GM18867 (cell line): ENCODE data around the gene TMX2.

Source experiments
- ATAC-seq: cut with Tn5 transposase; IDR thresholded peaks from one replicate; pipeline ENCODE4 v1.9.1; 2021; ENCODE audit warnings: mild to moderate bottlenecking, moderate library complexity; ENCODE audit not compliant: unreplicated experiment

The TMX2 gene

DNA sequence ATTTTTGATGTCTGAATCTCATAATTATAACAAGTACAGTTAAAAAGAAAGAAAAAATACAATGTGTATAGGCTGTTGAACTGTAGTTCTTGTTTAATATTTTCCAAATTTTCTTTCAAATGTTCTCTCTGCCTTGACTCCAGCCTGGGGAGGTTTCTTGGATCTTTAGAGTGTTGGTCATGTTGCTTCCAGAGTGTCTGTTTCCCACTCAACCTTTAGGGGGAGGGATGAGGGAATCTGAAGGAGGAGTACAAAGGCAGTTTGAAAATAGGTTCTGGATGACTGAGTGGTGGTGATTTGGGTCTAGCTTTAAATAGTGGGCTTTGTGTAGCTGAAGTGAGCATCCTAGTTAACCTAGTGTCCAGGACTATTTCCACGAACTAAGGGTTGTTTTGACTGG lies 51.2 kb downstream of the TMX2 start:
- no peak for ATAC-seq

DNA sequence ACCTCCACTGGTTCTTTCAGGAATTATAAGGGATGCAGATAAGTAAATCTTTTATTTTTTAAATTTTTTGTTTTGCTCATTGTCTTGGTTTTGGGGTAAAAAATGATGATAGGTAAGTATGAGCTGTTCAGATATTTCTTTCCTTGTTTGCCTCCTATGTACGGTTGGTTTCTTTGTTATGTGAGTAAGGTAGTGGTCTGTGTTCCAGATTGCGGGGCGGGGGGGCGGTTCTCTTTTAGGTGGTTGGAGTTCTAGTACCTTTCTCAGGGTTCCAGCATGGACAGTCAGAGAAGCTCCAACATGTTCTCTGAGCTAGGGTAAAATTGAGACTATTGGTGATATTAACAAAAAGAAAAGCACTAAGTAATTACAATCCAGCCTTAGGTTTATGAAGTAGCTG lies 51.6 kb downstream of the TMX2 start:
- no peak for ATAC-seq

DNA sequence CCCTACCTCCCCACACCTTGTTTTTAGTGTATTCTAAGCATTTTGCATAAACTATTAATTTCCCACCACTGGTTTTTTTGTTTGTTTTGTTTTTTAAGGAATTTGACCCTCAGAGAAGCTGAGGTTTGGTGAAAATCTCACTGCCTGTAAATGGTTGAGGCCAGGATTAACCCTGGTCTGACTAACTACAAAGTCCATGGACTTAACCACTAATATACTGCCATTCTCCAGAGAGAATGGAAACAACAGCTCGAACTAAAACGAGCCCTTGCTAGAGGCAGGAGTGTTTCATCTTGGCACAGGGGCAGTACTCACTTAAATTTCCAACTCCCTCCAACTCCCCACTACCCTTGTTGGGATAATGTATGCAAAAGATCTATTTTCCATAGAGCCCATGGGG lies 52.2 kb downstream of the TMX2 start:
- no peak for ATAC-seq

DNA sequence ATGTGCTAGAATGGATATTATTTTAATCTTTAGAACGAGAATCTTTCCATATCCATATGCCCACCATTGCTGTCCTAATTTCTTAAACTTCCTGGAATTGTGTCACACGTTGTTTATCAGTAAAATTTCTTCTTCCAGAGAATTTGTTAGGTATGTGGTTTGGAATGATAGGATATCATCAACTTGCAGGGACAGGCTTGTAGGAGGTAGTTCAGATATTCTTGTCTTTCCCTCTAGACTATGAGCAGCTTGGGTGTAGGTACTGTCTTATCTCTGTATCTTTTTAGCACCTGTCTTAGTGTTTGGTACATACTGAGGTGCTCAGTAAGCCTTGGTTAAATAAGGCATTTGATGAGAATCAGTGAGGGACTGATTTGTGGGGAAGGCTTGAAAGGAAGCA lies 52.6 kb downstream of the TMX2 start:
- ATAC-seq = no peak

DNA sequence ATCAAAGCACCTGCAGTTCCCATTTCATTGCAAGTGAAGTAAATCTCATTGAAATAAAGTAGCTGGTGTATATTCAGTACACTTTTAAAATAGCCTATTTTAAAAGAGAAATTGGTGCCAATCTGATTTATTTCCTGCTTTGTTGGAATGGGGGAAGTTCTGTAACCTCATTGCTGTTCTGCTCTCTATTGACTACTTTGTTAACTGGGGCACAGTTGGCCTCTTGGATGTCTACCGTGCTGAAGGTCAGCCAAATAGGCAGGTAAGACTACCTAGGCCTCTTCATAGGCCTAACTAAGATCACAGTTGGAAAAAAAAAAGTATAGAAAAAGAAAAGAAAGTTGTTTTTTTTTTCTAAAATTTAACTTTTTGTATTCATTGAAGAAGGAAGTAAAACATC lies 58.4 kb downstream of the TMX2 start:
- ATAC-seq = no peak

DNA sequence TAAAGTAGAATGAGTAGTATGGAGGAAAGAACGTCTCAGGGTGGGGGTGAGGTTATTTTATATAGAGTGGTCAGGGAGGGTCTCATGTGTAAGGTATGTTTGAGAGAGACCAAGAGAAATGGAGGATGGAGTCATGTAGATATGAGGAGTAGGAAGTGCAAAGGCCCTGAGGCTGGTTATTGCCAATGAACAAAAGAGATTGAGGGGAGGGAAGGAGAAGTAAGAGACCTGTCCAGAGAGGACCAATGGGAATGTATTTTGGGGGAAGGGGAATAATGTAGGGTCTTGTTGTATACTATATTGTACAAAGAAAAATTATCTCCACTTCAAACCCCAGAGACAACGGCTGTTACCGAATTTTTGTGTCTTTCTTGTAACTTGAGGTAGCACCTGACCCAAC lies 59.0 kb downstream of the TMX2 start:
- no peak for ATAC-seq

DNA sequence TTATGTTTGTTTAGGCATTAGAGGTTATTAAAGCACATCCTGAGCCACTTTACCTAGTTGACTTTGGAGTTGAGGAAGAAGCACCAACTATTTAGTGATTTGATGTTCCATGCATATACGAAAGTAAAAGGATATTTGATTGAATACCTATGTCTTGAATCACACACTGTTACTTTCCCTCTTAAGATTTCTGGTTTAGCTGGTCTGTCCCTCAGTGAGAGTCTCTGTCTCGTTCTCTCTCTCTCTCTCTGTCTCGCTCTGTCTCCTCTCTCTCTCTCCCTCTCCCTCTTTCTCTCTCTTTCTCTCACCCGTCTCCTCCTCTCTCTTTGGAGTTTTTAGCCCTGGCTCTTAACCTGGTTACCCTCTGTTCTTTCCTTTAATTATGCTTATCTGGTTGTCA lies 60.2 kb downstream of the TMX2 start:
- ATAC-seq = no peak

DNA sequence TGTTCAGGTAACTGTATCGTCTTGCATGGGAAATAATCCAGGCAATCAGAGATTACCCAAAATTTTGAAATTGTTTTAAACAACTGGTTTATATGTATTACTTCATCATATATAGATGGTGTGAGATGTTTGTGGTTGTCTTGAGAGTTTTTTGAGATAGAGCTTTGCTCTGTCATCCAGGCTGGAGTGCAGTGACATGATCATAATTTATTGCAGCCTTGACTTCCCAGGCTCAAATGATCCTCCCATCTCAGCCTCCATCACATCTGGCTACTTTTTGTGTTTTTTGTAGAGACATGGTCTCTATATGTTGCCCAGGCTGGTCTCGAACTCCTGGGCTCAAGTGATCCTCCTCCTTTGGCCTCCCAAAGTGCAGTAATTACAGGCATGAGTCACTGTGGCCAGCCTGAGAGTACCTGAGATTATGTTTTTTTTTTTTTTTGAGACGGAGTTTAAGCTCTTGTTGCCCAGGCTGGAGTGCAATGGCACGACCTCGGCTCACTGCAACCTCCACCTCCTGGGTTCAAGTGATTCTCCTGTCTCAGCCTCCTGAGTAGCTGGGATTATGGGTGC lies 60.7 kb downstream of the TMX2 start:
- no peak for ATAC-seq

DNA sequence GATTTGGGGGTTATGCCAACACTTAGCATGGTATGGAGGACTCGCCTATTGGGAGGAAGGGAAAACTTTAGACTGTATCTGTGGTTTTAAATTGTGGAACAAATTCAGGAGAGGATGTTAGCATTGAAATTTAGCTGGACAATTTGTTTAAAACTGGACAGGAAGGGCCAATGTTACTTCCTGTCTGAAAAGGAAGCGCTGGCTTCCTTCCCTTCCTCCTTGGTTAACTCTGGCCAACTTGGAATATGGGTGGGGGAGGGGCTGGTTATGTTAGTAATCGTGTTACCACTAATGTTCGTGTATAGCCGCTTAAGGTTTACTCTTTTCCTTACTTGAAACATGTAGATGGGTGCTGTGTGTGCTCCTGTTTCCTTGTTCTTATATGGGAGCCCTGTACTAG lies 63.1 kb downstream of the TMX2 start:
- no peak for ATAC-seq

DNA sequence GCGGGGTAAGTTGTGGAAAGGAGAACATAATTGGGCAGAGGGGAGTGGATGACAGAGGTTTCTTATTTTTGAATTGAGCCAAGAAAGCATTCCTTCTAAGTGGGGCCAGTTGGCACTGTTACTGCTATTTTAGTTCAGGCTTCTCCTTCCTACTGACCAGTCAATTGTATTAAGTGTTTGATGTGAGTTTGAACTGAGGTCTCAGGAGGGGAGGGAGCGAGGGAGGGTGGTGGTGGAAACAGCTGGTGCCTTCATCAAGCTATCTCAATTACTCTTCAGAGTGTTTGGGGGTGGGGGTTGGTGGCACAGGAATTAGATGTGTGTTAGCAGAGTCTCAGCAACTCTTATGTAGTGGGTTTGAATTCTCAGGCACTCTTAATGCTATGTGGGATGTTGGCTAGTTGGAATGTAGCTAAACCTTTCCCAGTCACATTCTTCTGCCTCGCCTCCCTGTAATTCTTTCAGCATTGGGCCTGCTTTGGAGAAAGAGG lies 63.7 kb downstream of the TMX2 start:
- no peak for ATAC-seq

DNA sequence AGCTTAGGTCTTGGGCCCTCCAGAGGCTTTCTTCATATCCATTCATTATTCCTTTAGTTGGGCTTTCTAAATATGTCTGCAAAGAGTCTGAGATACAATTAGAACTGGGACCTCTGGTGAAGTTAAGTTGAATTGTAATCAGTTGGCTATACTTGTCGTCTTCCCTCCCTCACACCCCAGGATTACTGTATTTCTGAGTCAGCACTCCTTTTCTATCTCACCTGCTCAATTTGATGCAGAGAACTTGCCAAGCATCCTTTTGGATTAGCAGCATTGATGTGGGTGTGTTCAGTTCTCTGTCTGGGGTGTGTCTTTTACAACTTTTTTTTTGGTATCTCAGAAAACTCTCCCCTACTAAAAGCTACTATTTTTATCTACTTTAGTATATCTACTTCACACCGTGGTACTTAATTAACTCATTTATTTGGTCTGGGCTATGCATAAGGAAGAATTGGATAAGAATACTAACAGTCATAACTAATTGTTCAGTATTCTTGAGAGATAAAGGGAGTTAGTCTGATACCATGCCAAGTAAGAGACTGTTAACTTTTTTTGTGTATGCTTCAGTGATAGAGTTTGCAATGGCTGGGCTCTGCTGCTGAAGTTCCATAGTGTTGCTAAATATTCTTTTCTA lies 64.3 kb downstream of the TMX2 start:
- ATAC-seq = no peak

DNA sequence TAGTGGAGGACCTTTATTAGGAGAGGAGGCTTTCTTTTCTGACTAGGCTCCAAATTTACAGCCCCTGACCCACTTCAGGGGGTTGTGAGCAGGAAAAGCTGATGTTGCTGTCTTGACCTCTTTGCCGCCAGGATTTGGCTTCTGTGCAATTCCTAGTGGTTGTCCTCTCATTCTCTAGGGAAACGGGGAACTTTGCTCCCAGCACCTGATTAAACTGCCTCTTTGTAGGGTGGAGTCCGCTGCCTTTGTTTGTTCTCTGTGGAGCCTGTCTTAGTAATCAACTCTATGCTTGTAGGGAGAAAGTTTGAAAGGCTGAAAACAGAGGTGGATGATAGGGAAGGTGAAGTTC lies 65.5 kb downstream of the TMX2 start:
- ATAC-seq = no peak

DNA sequence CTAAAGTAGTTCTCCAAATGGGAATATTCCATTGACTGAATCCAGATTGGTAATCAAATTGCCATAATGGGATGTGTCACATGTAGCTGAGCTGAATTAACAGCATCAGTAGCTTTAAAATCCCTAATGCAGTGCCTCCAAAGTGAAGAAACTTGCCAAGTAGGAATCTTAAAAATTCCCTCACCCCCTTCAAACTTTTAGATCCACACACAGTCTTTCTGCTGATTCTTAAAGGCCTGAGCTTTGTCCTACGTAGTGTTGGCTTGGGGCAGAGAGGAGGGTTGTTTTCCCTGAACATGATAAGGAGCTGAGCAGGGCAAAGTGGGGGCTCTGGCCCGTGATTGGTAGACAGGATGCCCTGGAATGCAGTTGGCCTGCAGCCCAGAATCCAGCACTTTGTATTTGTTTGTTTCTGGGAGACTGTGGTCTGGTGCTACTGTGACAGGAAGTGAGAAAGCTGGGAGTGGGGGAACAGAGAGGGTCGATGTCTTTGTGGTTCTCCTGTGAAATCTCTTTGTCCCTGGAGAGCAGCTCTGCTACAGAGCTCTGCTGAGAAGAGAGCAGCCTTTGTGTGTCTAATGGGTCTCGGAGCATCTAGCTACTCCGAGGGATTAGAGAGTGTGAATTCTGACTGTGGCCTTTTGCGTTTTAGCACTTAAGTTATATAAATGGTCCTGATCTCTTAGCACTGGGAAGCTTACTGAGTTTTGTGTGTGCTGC lies 66.1 kb downstream of the TMX2 start:
- no peak for ATAC-seq

DNA sequence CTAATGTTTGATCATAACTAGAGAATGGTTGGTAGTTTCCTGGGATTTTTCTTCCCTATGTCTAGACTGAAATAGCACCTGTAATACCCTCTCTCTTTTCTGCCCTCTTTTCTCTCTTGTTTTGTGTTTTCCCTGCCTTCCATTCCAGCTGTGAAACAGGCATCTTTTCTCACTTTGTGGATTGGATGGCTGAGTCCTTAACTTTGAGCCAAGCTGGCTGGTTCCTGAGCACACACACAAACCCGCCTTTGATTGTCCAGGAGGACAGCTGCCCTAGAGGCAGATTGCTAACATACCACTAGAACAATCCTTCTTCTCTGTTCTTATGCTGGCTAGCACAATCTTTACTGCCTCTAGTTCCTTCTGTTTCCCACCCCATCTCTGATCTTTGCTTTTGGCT lies 66.9 kb downstream of the TMX2 start:
- no peak for ATAC-seq

DNA sequence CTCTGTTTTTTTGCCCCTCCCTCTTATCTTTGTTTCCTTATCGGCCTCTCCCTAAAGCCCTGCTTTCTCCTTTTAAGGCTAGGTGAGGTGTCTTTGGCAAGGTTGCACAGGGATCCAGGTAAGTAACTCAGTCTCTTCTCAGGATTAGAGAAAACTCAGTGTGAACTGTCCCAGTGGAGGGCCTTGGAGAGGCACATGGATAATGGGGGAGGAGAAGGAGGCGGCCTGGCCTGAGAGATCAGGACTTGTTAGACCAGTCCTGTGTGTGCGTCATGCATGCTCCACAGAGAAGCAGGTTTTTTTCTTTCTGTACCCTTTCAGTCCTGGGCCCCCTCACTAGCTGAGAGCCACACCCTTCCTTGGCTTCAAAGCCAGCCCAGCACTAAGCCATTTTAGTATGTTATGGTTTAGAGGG lies 69.1 kb downstream of the TMX2 start:
- no peak for ATAC-seq

DNA sequence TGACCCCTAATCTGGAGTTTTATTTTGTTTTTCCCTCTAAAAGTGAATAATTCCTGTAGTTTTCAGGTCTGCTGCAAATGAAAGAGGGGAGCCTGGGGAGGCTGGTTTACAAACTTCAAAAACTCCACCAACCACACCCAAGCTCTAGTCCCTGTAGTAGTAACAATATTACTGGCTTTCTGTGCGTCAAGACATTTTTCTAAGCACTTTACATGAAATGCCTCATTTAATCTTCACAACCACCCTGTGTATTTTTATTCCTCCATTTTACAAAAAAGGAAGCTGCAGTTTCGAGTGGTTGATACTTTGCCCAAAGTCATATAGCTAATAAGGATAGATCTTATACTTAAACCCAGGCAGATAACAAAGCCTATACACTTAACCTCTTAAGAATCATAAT lies 72.7 kb downstream of the TMX2 start:
- no peak for ATAC-seq

DNA sequence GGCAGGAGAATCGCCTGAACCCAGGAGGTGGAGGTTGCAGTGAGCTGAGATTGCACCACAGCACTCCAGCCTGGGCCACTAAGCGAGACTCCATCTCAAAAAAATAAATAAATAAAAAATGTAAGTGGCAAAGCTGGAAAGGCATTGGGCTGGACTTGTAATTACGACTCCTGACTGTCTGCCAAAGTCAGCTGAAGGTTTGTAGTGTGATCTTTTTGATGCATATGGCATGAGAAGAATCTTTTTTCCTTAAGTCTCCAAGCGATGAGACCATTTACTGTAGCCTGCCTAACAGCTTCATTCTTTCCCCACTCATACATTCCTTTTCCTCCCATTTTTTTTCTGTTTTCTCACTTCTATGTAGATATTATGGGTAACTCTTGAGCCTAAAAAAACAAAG lies 74.0 kb downstream of the TMX2 start:
- no peak for ATAC-seq

DNA sequence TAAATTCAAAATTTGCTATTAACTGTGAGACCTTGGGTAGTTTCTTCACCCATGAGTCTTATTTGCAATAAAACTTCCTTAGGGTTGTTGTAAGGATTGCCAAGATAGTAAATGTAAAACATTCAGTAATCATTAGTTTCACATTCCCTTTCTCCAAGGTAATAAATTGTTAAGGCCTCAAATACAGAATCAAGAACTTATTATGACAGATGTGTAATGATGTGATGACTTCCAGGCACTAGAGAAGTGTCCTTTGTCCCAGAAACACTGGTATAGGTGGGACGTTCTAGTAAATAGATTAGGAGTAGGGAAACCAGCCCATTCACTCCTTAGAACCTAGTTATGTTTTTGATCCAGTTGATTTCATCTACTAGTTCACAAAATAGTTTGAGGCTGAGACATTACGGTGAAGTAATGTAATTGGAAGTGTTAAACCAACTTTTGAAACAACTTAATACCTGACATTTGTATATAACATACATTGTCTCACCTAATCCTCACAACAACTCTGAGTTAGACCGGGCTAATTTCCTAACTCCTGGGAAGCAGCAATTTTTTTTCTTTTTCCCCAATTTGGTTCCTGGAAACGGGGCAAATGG lies 74.7 kb downstream of the TMX2 start:
- ATAC-seq = no peak

DNA sequence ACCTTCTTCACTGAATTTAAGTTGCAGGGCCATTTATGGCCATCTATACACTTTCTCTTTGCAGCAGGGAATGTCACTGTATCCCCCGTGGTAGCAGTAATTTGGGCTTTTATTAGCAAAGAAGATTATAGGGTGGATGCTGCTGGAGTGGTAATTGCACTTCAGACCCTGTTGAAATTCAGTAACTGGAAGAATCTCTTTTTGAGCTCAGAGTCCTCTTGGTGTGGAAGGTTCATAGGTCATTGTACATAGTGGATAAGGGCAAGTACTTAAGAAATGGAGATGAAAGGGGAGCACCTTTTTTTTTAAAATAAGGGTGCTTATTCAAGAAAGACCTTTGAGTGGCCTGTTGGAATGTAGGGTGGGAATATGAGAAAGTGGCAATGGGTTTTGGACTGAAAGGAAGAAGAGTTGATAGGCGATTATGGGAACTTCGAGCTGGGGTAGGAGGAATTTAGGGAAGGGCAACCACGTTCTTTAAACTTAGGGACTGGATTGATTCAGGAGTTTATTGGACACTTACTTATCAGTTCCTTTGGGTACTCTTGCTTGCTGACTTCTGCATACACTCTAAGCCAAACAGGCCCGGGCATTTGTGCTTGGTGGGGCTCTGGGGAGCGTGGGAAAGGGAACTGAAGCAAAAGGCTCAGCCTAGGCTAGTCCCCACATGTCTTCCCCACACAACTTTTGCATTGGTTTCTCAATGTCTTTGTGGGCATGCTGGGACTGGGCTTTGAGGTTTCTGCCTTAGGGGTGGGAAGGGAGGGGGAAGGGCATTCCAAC lies 75.7 kb downstream of the TMX2 start:
- peak; percentile 45 for ATAC-seq

DNA sequence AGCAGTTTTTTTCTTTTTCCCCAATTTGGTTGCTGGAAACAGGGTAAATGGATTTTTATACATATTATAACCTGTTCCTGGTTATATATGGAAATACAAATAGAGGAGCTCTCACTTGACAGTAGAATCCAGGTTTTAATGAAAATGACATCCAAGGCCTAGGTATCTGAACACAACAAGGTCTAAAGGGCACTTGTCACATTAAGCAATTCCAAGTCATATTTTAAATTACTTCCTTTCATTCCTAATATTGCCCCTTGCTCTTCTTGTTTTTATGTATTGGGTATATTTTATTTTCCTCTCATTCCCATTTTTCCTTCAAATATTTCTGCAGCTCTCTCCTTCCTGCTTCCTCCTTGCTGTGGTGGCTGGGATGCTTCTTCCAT lies 76.3 kb downstream of the TMX2 start:
- no peak for ATAC-seq
